Measurements from ENCODE around the gene LRRC75A.

Gene LRRC75A

DNA sequence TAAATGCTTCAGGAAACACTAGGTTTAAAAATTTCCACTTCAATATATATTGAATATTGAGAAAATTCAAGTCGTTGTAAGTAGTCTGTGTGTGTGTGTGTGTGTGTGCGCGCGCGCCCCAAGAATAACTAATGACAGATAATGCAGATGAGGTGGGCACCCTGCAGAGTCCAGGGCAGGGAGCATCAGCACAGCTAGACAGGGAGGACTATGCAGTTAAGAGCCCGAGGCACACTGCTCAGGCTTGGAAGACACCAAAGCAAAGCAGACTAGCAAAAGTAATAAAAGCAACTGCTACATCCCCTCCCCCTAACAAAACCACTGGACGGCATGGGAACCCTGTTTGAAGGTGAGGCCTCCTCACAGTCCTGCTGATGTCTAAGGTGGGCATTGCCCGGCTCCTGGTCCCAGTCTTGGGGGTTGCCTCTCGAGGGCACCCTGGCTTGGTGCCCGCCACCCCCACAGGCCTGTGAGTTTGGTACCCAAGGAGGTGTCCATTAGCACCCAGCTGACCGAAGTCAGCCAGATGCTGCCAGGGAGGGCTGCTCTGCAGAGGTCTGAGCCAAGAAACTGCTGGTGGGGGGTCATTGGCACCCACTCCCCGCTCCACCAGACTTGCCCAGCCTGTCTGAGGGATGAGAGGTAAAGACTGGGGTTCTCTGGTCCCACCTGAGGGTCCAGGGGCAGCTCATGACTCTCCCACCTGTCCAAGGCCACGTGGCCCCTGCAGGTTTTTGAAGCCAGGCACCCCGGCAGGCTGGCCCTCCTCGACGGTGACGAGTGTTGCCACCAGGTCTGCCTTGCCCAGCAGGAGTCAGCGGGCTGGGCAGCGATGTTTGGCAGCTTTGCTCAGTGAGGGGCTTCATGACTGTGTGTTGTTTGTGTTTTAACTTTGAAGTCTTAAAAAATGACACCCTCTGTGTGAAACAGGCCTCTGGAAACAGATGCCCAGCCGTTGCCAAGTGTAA lies 18.7 kb downstream of the LRRC75A start:
- POLR2A ChIA-PET = no interaction called here
- Histone ChIP-seq H3K9me3 (ENCODE audit: control extremely low read depth in 1 of 5, control insufficient read depth in 4 of 5, insufficient read depth in 2 of 5, low read depth in 1 of 5, low read length in 4 of 5) (no peaks in the 10 kb centered on the region), H3K4me1 (ENCODE audit: control extremely low read depth in 1 of 4, control insufficient read depth in 4 of 4, insufficient read depth in 4 of 4, low read length in 3 of 4) (peaks cover 0 to 4% (median 0%) of the 10 kb centered on the region in 4 experiments), H3K27ac (ENCODE audit: insufficient read depth in 1 of 2, low read depth in 1 of 2, low read length in 2 of 2, poor library complexity in 1 of 2, severe bottlenecking in 2 of 2) (no peak overlapping the region), H3K36me3 (ENCODE audit: control insufficient read depth in 4 of 4, insufficient read depth in 4 of 4, low read length in 3 of 4) (peaks cover 0 to 4% (median 0%) of the 10 kb centered on the region in 4 experiments), H3K4me3 (ENCODE audit: control insufficient read depth in 1 of 7, extremely low read depth in 1 of 7, insufficient read depth in 4 of 7, low read depth in 2 of 7, low read length in 6 of 7) (no peak overlapping the region), H3K27me3 (replicated peaks in 2 of 5; ENCODE audit: control insufficient read depth in 4 of 5, insufficient read depth in 5 of 5, low read length in 4 of 5) (no peaks in the 10 kb centered on the region)
- CTCF ChIA-PET = interaction anchor here (4.5 kb wide), 1 partner anchor 20 kb away, joined by 19 read pairs; no protein-coding TSS in a partner anchor
- no peak for DNase-seq
- 92% methylated on average over 16 of the region's 20 CpGs for WGBS (ENCODE audit: insufficient coverage)

DNA sequence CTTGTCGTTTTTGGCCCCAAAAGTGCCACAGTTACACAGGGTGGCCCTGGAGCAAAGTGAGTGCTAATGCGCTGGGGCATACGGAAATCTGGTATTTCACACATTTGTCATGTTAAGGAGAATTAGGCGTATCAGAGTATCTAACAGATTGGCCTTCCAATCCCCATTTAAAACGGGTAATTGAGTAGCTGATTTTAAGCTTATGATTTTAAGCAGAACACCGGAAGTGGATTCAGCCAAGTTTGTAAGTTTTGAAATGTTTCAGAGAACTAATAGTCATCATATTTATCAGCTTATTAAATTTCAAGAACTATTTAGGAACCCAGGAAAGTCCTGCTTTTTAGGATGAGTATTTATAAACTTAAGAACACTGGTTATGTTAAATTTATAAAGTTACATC lies 19.5 kb downstream of the LRRC75A start:
- Histone ChIP-seq H3K9me3 (ENCODE audit: control extremely low read depth in 1 of 5, control insufficient read depth in 4 of 5, insufficient read depth in 2 of 5, low read depth in 1 of 5, low read length in 4 of 5) (no peaks in the 10 kb centered on the region), H3K4me3 (ENCODE audit: control insufficient read depth in 1 of 7, extremely low read depth in 1 of 7, insufficient read depth in 4 of 7, low read depth in 2 of 7, low read length in 6 of 7) (no peak overlapping the region), H3K27ac (ENCODE audit: insufficient read depth in 1 of 2, low read depth in 1 of 2, low read length in 2 of 2, poor library complexity in 1 of 2, severe bottlenecking in 2 of 2) (no peak overlapping the region), H3K4me1 (ENCODE audit: control extremely low read depth in 1 of 4, control insufficient read depth in 4 of 4, insufficient read depth in 4 of 4, low read length in 3 of 4) (peaks cover 0 to 4% (median 0%) of the 10 kb centered on the region in 4 experiments), H3K36me3 (ENCODE audit: control insufficient read depth in 4 of 4, insufficient read depth in 4 of 4, low read length in 3 of 4) (peaks cover 0 to 4% (median 0%) of the 10 kb centered on the region in 4 experiments), H3K27me3 (replicated peaks in 2 of 5; ENCODE audit: control insufficient read depth in 4 of 5, insufficient read depth in 5 of 5, low read length in 4 of 5) (no peaks in the 10 kb centered on the region)
- WGBS (ENCODE audit: insufficient coverage) = 89% methylated on average over 4 of the region's 6 CpGs
- POLR2A ChIA-PET = interaction anchor here (0.6 kb wide), 1 partner anchor 42 kb away, joined by 5 read pairs; no protein-coding TSS in a partner anchor
- no peak for DNase-seq
- CTCF ChIA-PET = interaction anchor here (1.5 to 4.5 kb wide), 2 partner anchors 20 to 49 kb away, joined by 6 to 19 read pairs; no protein-coding TSS in a partner anchor

DNA sequence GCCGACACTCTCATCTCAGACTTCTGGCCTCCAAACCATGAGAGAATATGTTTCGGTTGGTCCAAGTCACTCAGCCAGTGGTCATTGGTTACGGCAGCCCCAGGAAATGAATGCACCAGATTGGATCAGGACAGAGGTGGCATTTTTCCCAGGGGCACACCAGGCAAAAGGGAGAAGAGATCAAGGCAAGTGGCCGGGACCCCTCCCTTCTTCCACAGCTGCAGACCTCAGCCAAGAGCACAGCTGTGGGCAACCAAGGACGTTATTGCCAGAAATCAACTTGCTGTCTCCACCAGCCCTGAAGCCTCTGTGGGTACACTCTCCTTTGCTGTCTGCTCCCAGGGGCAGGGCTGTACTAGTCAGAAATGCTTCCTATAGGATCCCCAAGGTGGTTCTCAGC lies 20.7 kb downstream of the LRRC75A start:
- Histone ChIP-seq H3K36me3 (ENCODE audit: control insufficient read depth in 4 of 4, insufficient read depth in 4 of 4, low read length in 3 of 4) (peaks cover 0 to 4% (median 0%) of the 10 kb centered on the region in 4 experiments), H3K4me3 (ENCODE audit: control insufficient read depth in 1 of 7, extremely low read depth in 1 of 7, insufficient read depth in 4 of 7, low read depth in 2 of 7, low read length in 6 of 7) (no peak overlapping the region), H3K4me1 (ENCODE audit: control extremely low read depth in 1 of 4, control insufficient read depth in 4 of 4, insufficient read depth in 4 of 4, low read length in 3 of 4) (peaks cover 0 to 4% (median 0%) of the 10 kb centered on the region in 4 experiments), H3K9me3 (ENCODE audit: control extremely low read depth in 1 of 5, control insufficient read depth in 4 of 5, insufficient read depth in 2 of 5, low read depth in 1 of 5, low read length in 4 of 5) (no peaks in the 10 kb centered on the region), H3K27ac (ENCODE audit: insufficient read depth in 1 of 2, low read depth in 1 of 2, low read length in 2 of 2, poor library complexity in 1 of 2, severe bottlenecking in 2 of 2) (no peak overlapping the region), H3K27me3 (replicated peaks in 2 of 5; ENCODE audit: control insufficient read depth in 4 of 5, insufficient read depth in 5 of 5, low read length in 4 of 5) (no peaks in the 10 kb centered on the region)
- 89% methylated on average over 4 of the region's 5 CpGs for WGBS (ENCODE audit: insufficient coverage)
- CTCF ChIA-PET = interaction anchor here (0.6 to 4.5 kb wide), 4 partner anchors 10 to 50 kb away, joined by 3 to 19 read pairs (median 5); no protein-coding TSS in a partner anchor
- DNase-seq = no peak
- POLR2A ChIA-PET = no interaction called here

DNA sequence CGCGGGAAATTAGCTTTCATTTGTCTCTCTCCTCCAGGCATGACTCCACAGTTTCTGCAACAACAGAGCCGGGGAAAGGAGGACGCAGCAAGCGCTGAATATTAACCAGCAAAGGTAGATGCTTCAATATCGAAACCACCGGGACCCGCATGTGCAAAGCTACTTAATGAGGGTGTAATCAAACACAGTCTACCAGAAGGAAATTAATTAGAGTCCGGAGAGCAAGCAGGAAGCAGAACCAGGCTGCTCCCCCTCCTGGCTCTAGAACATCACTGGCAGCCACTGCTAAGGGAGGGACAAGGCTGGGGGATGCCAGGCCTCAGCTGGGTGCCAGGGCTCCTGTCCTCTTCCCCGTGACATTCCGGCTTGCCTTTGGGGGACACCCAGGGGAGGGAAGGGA lies 21.7 kb downstream of the LRRC75A start:
- Histone ChIP-seq H3K9me3 (ENCODE audit: control extremely low read depth in 1 of 5, control insufficient read depth in 4 of 5, insufficient read depth in 2 of 5, low read depth in 1 of 5, low read length in 4 of 5) (no peaks in the 10 kb centered on the region), H3K4me3 (ENCODE audit: control insufficient read depth in 1 of 7, extremely low read depth in 1 of 7, insufficient read depth in 4 of 7, low read depth in 2 of 7, low read length in 6 of 7) (peak overlapping the region in 1 of 7 experiments; percentile 31), H3K4me1 (ENCODE audit: control extremely low read depth in 1 of 4, control insufficient read depth in 4 of 4, insufficient read depth in 4 of 4, low read length in 3 of 4) (peaks cover 0 to 4% (median 0%) of the 10 kb centered on the region in 4 experiments), H3K27ac (ENCODE audit: insufficient read depth in 1 of 2, low read depth in 1 of 2, low read length in 2 of 2, poor library complexity in 1 of 2, severe bottlenecking in 2 of 2) (no peak overlapping the region), H3K36me3 (ENCODE audit: control insufficient read depth in 4 of 4, insufficient read depth in 4 of 4, low read length in 3 of 4) (peaks cover 0 to 4% (median 0%) of the 10 kb centered on the region in 4 experiments), H3K27me3 (replicated peaks in 2 of 5; ENCODE audit: control insufficient read depth in 4 of 5, insufficient read depth in 5 of 5, low read length in 4 of 5) (no peaks in the 10 kb centered on the region)
- 73% methylated on average over 7 of the region's 11 CpGs for WGBS (ENCODE audit: insufficient coverage)
- POLR2A ChIA-PET = interaction anchor here (1.1 kb wide), 1 partner anchor 9 kb away, joined by 3 read pairs; no protein-coding TSS in a partner anchor
- DNase-seq = peak in 2 of 3 donors; percentile 24 to 28
- CTCF ChIA-PET = interaction anchor here (2.1 to 4.5 kb wide), 2 partner anchors 17 to 26 kb away, joined by 4 to 19 read pairs; no protein-coding TSS in a partner anchor

DNA sequence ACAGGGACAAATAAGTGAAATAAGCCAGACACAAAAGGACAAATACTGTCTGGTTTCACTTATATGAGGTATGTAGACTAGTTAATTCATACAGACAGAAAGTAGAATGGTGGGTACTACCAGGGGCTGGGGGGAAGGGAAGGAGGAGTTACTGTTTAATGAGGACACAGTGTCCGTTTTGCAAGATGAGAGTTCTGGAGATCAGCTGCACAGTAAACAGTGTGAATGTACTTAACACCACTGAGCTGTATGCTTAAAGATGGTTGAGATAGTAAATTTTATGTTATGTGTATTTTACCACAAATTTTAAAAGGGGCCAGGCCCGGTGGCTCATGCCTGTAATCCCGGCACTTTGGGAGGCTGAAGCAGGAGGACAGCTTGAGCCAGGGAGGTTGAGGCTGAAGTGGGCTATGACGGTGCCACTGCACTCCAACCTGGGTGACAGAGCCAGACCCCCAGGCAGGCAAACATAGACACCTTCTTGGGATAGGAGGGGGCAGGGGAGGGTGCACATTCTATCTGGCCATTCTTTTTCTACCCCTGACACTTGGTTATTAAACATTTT lies 23.5 kb downstream of the LRRC75A start:
- ChIA-PET CTCF (interaction anchor here (4.5 kb wide), 1 partner anchor 15 kb away, joined by 19 read pairs; no protein-coding TSS in a partner anchor), POLR2A (no interaction called here)
- no peaks in the 10 kb centered on the region for H3K9me3 ChIP-seq (ENCODE audit: control extremely low read depth in 1 of 5, control insufficient read depth in 4 of 5, insufficient read depth in 2 of 5, low read depth in 1 of 5, low read length in 4 of 5)
- H3K27me3 ChIP-seq (replicated peaks in 2 of 5; ENCODE audit: control insufficient read depth in 4 of 5, insufficient read depth in 5 of 5, low read length in 4 of 5) = no peaks in the 10 kb centered on the region
- H3K4me1 ChIP-seq (ENCODE audit: control extremely low read depth in 1 of 4, control insufficient read depth in 4 of 4, insufficient read depth in 4 of 4, low read length in 3 of 4) = peaks cover 0 to 4% (median 0%) of the 10 kb centered on the region in 4 experiments
- WGBS (ENCODE audit: insufficient coverage) = 93% methylated on average over 3 of the region's 4 CpGs
- no peak for DNase-seq
- no peak overlapping the region for H3K27ac ChIP-seq (ENCODE audit: insufficient read depth in 1 of 2, low read depth in 1 of 2, low read length in 2 of 2, poor library complexity in 1 of 2, severe bottlenecking in 2 of 2)
- peaks cover 0 to 4% (median 1%) of the 10 kb centered on the region in 4 experiments for H3K36me3 ChIP-seq (ENCODE audit: control insufficient read depth in 4 of 4, insufficient read depth in 4 of 4, low read length in 3 of 4)
- no peak overlapping the region for H3K4me3 ChIP-seq (ENCODE audit: control insufficient read depth in 1 of 7, extremely low read depth in 1 of 7, insufficient read depth in 4 of 7, low read depth in 2 of 7, low read length in 6 of 7)

DNA sequence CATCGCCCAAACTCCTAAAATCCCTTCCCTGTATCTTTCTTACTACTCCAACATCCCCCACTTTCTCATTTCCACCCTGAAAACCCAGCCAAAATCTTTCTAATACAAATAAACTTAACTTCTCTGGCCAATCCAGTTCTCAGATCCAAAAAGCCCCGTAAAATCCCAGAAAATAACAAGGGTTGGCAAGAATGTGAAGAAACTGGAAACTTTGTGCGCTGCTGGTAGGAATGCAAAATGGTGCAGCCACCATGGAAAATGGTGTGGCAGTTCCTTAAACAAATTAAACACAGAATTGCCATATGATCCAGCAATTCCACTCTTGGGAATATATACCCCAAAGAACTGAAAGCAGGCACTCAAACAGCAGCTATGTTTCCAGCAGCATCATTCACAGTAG lies 24.1 kb downstream of the LRRC75A start:
- H3K27ac ChIP-seq (ENCODE audit: insufficient read depth in 1 of 2, low read depth in 1 of 2, low read length in 2 of 2, poor library complexity in 1 of 2, severe bottlenecking in 2 of 2) = no peak overlapping the region
- H3K4me3 ChIP-seq (ENCODE audit: control insufficient read depth in 1 of 7, extremely low read depth in 1 of 7, insufficient read depth in 4 of 7, low read depth in 2 of 7, low read length in 6 of 7) = no peak overlapping the region
- DNase-seq = no peak
- H3K36me3 ChIP-seq (ENCODE audit: control insufficient read depth in 4 of 4, insufficient read depth in 4 of 4, low read length in 3 of 4) = peaks cover 0 to 8% (median 3%) of the 10 kb centered on the region in 4 experiments
- CTCF ChIA-PET = interaction anchor here (0.8 to 4.1 kb wide), 3 partner anchors 15 to 40 kb away, joined by 3 to 19 read pairs (median 3); no protein-coding TSS in a partner anchor
- H3K27me3 ChIP-seq (replicated peaks in 2 of 5; ENCODE audit: control insufficient read depth in 4 of 5, insufficient read depth in 5 of 5, low read length in 4 of 5) = no peaks in the 10 kb centered on the region
- H3K9me3 ChIP-seq (ENCODE audit: control extremely low read depth in 1 of 5, control insufficient read depth in 4 of 5, insufficient read depth in 2 of 5, low read depth in 1 of 5, low read length in 4 of 5) = no peaks in the 10 kb centered on the region
- POLR2A ChIA-PET = no interaction called here
- H3K4me1 ChIP-seq (ENCODE audit: control extremely low read depth in 1 of 4, control insufficient read depth in 4 of 4, insufficient read depth in 4 of 4, low read length in 3 of 4) = peaks cover 0 to 4% (median 0%) of the 10 kb centered on the region in 4 experiments
- WGBS (ENCODE audit: insufficient coverage) = 100% methylated on average over 1 of the region's 3 CpGs
